Stimulated activated CD8-positive, alpha-beta memory T cell treated with anti-CD3 and anti-CD28 coated beads, Interleukin-12 subunit alpha, Interleukin-12 subunit beta, amount 100 ng/mL, for 24 hours (primary cell): Measurements from ENCODE around the gene GALR1.

Experiments used
- DNase-seq: peaks from one replicate; pipeline ENCODE4 v3.0.0-alpha.2; 2020; ENCODE audit errors: extremely low read depth

GALR1 gene

GRCh38 chr18:77321823-77322805, 72.5 kb downstream of the GALR1 start:
- DNase-seq, result no peak

- DNase-seq, result no peak
Measured at GRCh38 chr18:77323640-77324299, 74.1 kb downstream of the GALR1 start.
